GM12878 (cell line): ENCODE results near the gene MRPL33.

ENCODE experiments used
- CEBPB ChIP-seq, 2 experiments: fragments of 150-350 bp in 1 of 2; IDR thresholded peaks; 2 replicates each; pipeline ENCODE4 v1.6.1; 2012 to 2014; ENCODE audit warnings: low read depth in 2 of 2, low read length in 2 of 2, borderline replicate concordance in 1 of 2, inconsistent platforms in 1 of 2
- EZH2 ChIP-seq: IDR thresholded peaks from 2 replicates; pipeline ENCODE4 v1.6.1; 2012; ENCODE audit warnings: low read depth, mild to moderate bottlenecking, control low read depth, inconsistent platforms, low read length, borderline replicate concordance; ENCODE audit not compliant: control insufficient read depth
- POLR2A ChIP-seq: IDR thresholded peaks from 2 replicates; pipeline ENCODE4 v1.6.1; 2011; ENCODE audit warnings: low read depth, mild to moderate bottlenecking, low read length
- POLR2AphosphoS5 ChIP-seq: IDR thresholded peaks from 2 replicates; pipeline ENCODE4 v1.6.1; 2011; ENCODE audit warnings: mild to moderate bottlenecking, low read length, inconsistent platforms
- TF ChIP-seq, protein P1 (sequence below), 3 experiments: IDR thresholded peaks in 2 of 3; conservative IDR thresholded peaks in 1 of 3; 2 replicates each; pipeline ENCODE4 v1.5.1; 2011; ENCODE audit warnings: low read depth in 3 of 3, low read length in 3 of 3, mild to moderate bottlenecking in 3 of 3, control low read depth in 2 of 3, moderate library complexity in 2 of 3, inconsistent platforms in 1 of 3, mixed read lengths in 1 of 3; ENCODE audit not compliant: control insufficient read depth in 2 of 3, insufficient read depth in 1 of 3; ENCODE audit errors: extremely low read depth in 1 of 3

DNA sequence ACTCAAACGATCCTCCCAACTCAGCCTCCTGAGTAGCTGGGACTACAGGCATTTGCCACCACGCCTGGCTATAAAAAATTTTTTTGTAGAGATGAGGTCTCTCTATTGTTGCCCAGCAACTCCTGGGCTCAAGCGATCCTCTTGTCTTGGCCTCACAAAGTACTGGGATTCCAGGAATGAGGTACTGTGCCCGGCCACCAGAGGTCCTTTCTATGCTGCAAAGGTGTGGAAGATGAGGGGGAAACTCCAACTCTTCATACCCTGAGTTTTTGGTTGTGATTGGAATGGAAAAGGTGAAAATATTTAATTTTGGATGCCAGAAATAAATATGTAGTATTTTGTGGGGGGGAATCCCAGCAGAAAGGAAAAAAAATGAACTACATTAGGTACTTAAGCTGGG, 36.0 kb downstream of the MRPL33 start:
- TF ChIP-seq, protein P1, sequence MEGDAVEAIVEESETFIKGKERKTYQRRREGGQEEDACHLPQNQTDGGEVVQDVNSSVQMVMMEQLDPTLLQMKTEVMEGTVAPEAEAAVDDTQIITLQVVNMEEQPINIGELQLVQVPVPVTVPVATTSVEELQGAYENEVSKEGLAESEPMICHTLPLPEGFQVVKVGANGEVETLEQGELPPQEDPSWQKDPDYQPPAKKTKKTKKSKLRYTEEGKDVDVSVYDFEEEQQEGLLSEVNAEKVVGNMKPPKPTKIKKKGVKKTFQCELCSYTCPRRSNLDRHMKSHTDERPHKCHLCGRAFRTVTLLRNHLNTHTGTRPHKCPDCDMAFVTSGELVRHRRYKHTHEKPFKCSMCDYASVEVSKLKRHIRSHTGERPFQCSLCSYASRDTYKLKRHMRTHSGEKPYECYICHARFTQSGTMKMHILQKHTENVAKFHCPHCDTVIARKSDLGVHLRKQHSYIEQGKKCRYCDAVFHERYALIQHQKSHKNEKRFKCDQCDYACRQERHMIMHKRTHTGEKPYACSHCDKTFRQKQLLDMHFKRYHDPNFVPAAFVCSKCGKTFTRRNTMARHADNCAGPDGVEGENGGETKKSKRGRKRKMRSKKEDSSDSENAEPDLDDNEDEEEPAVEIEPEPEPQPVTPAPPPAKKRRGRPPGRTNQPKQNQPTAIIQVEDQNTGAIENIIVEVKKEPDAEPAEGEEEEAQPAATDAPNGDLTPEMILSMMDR (IDR thresholded peaks at IDR 0.05 in 2 of 3, conservative IDR thresholded peaks at IDR 0.05 in 1 of 3; ENCODE audit: control insufficient read depth in 2 of 3, extremely low read depth in 1 of 3, insufficient read depth in 1 of 3, low read depth in 3 of 3, low read length in 3 of 3): peak; percentile 37 to 47 (median 40); a peak in 5 of 6 replicates
- TF ChIP-seq EZH2: no peak
- TF ChIP-seq POLR2AphosphoS5: no peak
- no peak for TF ChIP-seq CEBPB (IDR thresholded peaks at IDR 0.05; ENCODE audit: borderline replicate concordance in 1 of 2, low read depth in 2 of 2, low read length in 2 of 2)
- no peak for TF ChIP-seq POLR2A
